ENCODE measurements around the gene MBIP.

GRCh38 chr14:36325853-36326252 lies 5.4 kb upstream of the MBIP start:
- TF ChIP-seq CTCF (IDR thresholded peaks at IDR 0.05; ENCODE audit: insufficient read depth, low read length, poor library complexity, severe bottlenecking) (no peak), EZH2phosphoT487 (conservative IDR thresholded peaks at IDR 0.05; ENCODE audit: low read length) (no peak)

All from SU-DHL-6 (cell line).